ENCODE results near the gene ARRB1.
A peak's percentile ranks its signal among the peaks of the same experiment; 100 is the strongest.

Gene ARRB1

GRCh38 chr11:75301131-75301530 lies 50.3 kb downstream of the ARRB1 start:
- no peak for DNase-seq (ENCODE audit: low spot score)

- no peak for DNase-seq (ENCODE audit: low spot score)
Observed at GRCh38 chr11:75298976-75299260, 52.5 kb downstream of the ARRB1 start.

GRCh38 chr11:75298191-75298975 lies 53.1 kb downstream of the ARRB1 start:
- no peak for DNase-seq (ENCODE audit: low spot score)

DNA sequence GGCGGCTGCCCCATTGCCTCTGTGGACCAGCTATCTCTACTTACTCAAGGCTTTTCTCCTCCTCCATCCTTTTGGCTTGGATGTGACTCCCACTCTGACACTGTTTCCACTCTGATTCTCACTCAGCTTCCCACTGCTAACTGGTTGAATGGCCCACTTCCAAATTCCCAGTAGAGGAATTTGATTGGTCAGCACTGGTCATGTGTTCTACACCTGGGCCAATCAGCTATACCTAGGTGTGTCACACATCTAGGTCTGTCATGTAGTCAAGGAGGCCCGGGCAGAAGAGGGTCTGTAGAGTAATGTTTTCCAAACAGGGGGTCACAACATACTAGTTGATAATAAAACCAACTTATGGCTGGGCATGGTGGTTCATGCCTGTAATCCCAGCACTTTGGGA lies 57.6 kb downstream of the ARRB1 start:
- DNase-seq (ENCODE audit: low spot score), result no peak

DNA sequence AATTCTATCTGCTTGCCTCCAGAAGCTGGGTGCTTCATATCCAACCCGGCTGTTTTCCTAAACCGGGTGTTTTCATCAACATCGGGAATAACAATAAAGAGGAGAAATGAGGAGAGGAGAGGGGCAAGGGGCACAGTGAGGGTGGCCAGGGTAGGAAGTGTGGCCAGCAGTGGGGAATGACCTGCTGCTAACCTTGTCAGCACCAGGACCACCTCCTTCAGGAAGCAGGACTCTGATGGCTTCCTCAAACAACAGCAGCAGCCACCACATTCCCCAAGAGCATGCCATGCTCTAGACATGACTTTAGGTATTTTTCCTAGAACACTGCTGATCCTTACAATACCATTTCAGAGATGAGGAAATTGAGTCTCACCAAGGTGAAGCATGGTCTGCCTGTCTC lies 58.5 kb downstream of the ARRB1 start:
- DNase-seq (ENCODE audit: low spot score), result no peak

DNA sequence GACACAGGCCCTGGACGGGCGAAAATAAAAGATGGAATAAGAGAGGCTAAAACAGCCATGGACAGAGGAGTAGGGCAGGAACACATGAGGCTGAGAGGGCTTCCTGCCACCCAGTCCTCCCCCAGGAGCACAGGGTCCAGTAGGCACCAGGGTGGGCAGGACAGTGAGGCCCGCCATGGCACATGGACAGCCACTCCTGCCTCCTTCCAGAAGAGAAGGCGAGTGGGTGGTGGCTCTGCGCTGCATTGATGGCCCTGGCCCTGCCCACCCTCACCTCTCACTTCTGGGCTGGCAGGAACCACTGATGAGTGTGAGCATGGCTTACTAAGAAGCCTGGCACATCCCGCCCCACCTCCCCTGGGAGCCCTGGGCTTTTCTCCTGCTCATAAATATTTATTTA lies 59.7 kb downstream of the ARRB1 start:
- DNase-seq (ENCODE audit: low spot score), result no peak

DNA sequence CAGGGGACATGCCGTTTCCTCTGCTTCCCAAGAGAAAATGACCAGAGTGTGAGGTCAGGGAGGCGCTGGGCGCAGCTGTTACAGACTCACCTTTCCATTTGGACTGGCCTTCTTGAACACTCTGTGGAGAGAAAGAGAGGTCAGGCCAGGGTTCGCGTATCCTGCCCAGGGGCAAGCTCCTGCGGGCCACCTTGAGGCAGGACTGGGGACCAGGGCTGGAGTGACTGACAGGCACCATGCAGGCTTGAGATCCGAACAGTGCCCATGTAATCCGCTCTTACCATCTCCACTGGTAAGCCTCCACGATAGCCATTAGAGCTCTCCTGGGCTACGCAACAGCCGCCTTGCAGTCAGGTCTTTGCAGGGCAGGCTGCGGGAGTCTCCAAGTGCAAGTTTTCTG lies 61.5 kb downstream of the ARRB1 start:
- DNase-seq (ENCODE audit: low spot score), result no peak

- no peak for DNase-seq (ENCODE audit: low spot score)
Observed at GRCh38 chr11:75289511-75289760, 62.0 kb downstream of the ARRB1 start.

- DNase-seq (ENCODE audit: low spot score), result no peak
Observed at GRCh38 chr11:75287579-75287978, 63.9 kb downstream of the ARRB1 start.

- DNase-seq (ENCODE audit: low spot score), result no peak
Observed at GRCh38 chr11:75286826-75287465, 64.5 kb downstream of the ARRB1 start.

- DNase-seq (ENCODE audit: low spot score), result no peak
Observed at GRCh38 chr11:75285776-75286360, 65.6 kb downstream of the ARRB1 start.

DNA sequence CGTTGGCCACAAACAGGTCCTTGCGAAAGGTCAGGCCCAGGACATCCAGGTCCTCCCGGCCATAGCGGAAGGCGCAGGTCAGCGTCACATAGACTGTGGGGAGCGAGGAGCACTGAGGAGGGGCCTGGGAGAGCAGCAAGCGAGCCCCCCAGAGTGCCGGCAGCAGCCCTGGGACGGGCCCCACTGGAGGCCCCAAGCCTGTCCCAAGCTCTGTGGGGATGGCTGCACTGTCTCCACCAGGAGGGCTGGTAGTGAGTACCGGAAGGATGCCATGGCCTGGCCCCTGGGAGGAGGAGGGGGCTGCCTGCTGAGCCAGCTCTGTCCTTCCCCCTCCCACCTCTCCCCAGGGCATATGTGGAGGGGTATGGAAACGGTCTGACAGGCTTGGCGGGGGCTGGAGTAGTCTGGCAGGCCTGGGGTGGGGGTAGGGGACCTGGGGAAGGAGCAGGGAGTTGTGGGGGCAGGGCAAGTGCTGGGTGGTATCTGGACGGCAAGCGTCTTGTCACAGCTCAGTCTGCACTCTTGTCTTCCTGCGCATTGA lies 68.0 kb downstream of the ARRB1 start:
- DNase-seq (ENCODE audit: low spot score), result no peak

DNA sequence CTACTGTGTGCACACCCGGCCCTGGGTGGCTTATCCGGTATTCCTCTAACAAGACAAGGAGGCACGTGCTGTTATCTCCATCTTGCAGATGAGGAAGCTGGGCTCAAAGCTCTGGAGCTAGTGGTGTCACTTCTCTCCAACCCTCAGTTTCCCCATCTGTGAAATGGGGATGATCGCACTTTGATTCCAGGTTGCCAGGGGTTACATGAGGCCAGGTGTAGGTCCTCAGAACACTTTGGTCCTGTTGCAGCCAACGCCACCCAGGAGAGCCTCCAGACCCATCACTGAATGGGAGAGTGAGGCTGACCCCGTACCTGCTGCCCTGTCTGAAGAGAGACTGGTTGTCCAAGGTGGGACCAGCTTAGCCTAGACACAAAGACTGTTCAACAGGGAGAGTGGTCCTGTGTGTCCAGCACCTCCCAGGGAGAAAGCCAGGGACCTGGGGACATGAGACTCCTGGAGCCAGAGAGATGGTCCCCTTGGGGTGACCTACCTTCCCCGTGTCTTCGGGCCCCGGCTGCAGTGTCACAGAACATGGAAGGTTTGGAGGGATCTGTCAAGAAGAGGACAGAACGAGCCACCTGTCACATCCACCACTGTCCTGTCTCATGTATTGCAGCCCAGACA lies 69.9 kb downstream of the ARRB1 start:
- DNase-seq (ENCODE audit: low spot score), result no peak

DNA sequence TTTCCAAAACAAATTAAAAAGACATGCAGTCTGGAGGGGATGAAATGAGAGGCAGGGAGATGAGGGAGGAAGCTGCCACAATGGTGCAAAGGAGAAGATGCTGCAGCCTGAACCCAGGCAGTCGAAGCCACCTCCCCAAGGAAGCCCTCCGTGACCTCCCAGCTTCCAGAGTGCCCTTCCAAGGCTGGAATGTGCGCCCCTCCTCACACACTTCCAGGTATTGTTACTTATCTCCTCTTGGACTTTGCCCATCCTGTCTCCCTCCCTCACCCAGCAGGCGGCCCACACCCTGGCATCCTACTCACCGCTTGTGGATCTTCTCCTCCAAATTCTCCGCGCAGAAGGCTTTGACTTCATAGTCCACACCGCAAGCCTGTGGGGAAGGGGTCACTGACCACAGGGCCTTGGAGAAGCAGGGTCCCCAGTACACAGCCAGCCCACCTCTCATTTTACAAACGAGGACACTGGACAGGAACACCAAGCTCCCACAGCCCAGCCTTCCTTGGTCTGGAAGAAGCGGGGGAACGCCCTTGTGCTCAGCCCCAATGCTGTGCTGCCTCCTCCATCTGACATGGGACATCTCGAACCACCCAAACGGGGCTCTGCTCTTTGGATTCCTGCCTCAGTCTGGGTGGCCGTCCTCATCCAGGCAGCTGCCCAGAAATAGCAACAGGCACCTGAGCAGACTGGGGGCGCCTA lies 70.5 kb downstream of the ARRB1 start:
- no peak for DNase-seq (ENCODE audit: low spot score)

DNA sequence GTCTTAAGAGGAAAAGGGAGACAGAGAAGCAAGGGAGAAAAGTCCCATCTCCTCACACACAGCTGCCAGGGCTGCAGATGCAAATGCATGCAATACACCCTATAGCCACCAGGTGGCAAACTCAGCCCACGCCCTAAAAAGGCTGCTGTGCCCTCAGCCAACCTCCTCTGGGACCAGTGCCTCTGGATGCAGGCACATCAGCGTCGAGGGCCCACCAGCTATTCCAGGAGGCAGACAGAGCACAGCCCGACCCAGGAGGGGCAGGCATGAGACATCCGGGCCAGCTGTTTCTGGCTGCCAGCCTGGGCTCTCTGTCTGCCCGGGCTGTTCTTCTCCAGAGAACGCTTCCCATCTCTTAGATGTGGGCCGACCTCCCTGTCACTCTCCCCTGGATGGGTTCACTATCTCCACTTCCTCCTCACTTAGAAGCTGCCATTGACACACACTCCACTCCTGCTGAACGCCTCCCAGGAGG lies 71.2 kb downstream of the ARRB1 start:
- peak; percentile 90 for DNase-seq (ENCODE audit: low spot score)

DNA sequence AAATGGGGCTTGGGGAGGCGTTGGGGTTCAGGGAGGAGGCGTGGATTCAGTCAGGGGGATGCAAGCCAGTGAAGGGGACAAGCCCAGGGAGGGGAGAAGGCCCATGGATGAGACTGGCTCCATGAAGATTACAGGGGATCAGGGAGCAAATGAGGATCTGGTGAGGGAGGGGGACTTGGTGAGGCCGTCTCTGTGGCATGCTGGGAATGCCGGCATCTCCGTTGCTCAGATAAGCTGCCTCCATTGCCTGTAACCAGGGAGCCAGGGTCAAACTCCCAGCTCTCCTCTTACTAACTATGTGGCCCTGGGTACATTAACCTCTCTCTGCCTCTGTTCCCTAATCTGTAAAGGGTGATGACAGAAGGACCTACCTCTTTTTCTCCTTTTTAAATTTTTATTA lies 72.2 kb downstream of the ARRB1 start:
- no peak for DNase-seq (ENCODE audit: low spot score)

- DNase-seq (ENCODE audit: low spot score), result no peak
Observed at GRCh38 chr11:75277991-75278790, 73.3 kb downstream of the ARRB1 start.

DNA sequence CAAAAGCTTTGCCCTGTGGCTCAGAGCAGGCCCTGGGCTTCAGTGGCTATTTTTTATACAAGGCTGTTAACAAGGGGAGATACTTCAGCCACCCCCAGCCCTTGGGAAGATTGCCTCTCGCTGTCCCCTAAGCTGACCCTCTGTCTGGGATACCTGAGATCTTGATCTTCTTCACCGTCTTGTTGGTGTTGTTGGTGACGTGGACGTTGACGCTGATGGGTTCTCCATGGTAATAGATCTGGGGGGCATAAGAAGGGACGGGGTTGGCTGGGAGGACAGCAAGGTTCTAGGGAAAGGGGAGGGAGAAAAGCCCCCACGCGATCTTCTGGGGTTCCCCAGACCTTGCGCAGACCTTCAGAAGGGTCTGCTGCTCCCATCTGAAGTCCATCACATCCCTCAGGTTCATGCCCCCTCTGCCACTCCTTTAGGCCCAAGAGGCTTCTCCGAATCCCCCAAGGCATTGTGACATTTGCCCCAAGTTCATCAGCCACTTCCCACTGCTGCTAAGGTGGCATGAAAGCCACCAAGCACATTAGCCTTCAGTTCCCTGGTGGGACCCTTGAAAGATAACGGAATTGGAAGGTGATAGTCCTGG lies 74.2 kb downstream of the ARRB1 start:
- DNase-seq (ENCODE audit: low spot score), result no peak

DNA sequence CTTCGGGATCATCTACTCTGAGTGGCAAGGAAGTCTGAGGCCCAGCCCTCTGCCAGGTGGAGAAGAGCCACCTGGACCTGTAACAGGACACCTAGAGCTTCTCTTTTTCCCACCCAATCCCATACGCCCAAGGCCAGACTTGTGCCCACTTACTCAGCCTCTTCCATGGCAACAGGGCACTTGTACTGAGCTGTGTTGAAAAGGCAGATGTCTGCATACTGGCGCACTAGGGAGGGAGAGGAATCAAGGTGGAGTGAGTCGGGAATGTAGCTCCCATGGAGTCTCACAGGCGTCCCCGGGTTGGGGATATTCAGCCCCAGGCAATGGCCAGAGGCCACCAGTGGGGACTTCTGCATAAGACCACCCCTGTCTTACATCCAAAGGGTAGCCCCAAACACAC lies 74.8 kb downstream of the ARRB1 start:
- DNase-seq (ENCODE audit: low spot score), result no peak

- no peak for DNase-seq (ENCODE audit: low spot score)
Observed at GRCh38 chr11:75276186-75276585, 75.3 kb downstream of the ARRB1 start.

- DNase-seq (ENCODE audit: low spot score), result peak; percentile 57
Observed at GRCh38 chr11:75275581-75275980, 75.9 kb downstream of the ARRB1 start.

All from globus pallidus (tissue), 1 donor.